ENCODE results near the gene SRRM4.

DNA sequence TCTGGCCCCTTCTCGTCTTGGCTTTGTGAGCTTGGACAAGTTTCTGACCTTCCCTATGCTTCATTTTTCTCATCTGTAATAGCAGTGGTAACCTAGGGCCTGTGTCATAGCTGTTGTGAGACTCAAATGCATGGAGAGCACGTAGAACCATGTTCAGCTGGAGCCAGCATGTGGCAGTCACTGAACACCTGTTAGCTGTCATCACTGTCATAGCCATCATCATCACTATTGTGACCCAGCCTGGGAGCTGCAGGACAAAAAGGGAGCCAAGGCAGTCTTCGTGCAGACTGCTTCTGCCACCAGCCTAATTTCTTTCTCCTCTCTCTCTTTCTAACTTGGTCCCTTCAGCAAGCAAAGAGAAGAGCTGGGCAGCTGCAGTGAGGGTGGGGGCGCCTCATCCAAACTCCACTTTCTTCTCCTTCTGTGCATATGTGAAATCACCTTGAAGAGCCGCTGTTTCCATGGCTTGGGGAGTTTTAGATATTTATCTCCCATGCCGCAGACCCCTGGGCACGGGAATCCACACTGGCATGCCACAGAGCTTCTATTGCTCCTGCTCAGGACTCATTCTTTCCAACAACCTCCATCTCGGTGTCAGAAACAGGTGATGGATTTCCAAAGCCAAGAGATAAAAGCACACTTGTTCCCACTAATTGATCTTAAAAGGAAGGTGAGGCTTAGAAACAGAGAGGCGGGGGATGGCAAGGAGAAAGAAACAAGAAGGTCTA is 87.0 kb downstream of the SRRM4 start:
- TF ChIP-seq, protein P1, sequence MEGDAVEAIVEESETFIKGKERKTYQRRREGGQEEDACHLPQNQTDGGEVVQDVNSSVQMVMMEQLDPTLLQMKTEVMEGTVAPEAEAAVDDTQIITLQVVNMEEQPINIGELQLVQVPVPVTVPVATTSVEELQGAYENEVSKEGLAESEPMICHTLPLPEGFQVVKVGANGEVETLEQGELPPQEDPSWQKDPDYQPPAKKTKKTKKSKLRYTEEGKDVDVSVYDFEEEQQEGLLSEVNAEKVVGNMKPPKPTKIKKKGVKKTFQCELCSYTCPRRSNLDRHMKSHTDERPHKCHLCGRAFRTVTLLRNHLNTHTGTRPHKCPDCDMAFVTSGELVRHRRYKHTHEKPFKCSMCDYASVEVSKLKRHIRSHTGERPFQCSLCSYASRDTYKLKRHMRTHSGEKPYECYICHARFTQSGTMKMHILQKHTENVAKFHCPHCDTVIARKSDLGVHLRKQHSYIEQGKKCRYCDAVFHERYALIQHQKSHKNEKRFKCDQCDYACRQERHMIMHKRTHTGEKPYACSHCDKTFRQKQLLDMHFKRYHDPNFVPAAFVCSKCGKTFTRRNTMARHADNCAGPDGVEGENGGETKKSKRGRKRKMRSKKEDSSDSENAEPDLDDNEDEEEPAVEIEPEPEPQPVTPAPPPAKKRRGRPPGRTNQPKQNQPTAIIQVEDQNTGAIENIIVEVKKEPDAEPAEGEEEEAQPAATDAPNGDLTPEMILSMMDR (IDR thresholded peaks at IDR 0.05; ENCODE audit: poor library complexity, severe bottlenecking): no peak
- TF ChIP-seq, protein P2, sequence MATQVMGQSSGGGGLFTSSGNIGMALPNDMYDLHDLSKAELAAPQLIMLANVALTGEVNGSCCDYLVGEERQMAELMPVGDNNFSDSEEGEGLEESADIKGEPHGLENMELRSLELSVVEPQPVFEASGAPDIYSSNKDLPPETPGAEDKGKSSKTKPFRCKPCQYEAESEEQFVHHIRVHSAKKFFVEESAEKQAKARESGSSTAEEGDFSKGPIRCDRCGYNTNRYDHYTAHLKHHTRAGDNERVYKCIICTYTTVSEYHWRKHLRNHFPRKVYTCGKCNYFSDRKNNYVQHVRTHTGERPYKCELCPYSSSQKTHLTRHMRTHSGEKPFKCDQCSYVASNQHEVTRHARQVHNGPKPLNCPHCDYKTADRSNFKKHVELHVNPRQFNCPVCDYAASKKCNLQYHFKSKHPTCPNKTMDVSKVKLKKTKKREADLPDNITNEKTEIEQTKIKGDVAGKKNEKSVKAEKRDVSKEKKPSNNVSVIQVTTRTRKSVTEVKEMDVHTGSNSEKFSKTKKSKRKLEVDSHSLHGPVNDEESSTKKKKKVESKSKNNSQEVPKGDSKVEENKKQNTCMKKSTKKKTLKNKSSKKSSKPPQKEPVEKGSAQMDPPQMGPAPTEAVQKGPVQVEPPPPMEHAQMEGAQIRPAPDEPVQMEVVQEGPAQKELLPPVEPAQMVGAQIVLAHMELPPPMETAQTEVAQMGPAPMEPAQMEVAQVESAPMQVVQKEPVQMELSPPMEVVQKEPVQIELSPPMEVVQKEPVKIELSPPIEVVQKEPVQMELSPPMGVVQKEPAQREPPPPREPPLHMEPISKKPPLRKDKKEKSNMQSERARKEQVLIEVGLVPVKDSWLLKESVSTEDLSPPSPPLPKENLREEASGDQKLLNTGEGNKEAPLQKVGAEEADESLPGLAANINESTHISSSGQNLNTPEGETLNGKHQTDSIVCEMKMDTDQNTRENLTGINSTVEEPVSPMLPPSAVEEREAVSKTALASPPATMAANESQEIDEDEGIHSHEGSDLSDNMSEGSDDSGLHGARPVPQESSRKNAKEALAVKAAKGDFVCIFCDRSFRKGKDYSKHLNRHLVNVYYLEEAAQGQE (IDR thresholded peaks at IDR 0.05; ENCODE audit: borderline replicate concordance): no peak
- TF ChIP-seq EZH2 (IDR thresholded peaks at IDR 0.05; ENCODE audit: borderline replicate concordance, insufficient read depth, low read length, poor library complexity, severe bottlenecking) (no peak), RAD21 (conservative IDR thresholded peaks at IDR 0.05) (no peak), MXI1 (conservative IDR thresholded peaks at IDR 0.05; ENCODE audit: poor library complexity, severe bottlenecking) (no peak), TAF1 (IDR thresholded peaks at IDR 0.05; ENCODE audit: low read depth) (no peak), POLR2AphosphoS5 (IDR thresholded peaks at IDR 0.05) (no peak), EP300 (conservative IDR thresholded peaks at IDR 0.05; ENCODE audit: poor library complexity, severe bottlenecking) (no peak), SMC3 (conservative IDR thresholded peaks at IDR 0.05; ENCODE audit: poor library complexity) (no peak)
